Daoy (cell line): Measurements from ENCODE around the gene FMO3. TPM values are rescaled to one million over a fixed set of nuclear protein-coding genes. Genes with fewer than 3 reads are reported as not detected.

ENCODE experiments used
- DNase-seq: peaks from one replicate; pipeline ENCODE4 v3.0.0-alpha.2; 2015; ENCODE audit warnings: low read depth
- total RNA-seq: library from RNA; depleted of rRNA; stranded (reverse); fragments of >200 nt; shearing (Covaris generic); gene quantifications from 2 replicates; pipeline ENCODE4 v1.2.3, GENCODE V29; 2014

The FMO3 gene
- total RNA-seq, 1 experiment from 2014 or later, result 2.7 TPM

- DNase-seq, result no peak
Observed at GRCh38 chr1:171116676-171117075, 26.0 kb downstream of the FMO3 start.

DNA sequence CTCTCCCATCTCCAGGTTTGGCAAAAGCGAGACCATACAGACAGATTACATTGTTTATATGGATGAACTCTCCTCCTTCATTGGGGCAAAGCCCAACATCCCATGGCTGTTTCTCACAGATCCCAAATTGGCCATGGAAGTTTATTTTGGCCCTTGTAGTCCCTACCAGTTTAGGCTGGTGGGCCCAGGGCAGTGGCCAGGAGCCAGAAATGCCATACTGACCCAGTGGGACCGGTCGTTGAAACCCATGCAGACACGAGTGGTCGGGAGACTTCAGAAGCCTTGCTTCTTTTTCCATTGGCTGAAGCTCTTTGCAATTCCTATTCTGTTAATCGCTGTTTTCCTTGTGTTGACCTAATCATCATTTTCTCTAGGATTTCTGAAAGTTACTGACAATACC is 26.4 kb downstream of the FMO3 start:
- DNase-seq, result no peak

- DNase-seq, result no peak
Observed at GRCh38 chr1:171119648-171120047, 28.9 kb downstream of the FMO3 start.

DNA sequence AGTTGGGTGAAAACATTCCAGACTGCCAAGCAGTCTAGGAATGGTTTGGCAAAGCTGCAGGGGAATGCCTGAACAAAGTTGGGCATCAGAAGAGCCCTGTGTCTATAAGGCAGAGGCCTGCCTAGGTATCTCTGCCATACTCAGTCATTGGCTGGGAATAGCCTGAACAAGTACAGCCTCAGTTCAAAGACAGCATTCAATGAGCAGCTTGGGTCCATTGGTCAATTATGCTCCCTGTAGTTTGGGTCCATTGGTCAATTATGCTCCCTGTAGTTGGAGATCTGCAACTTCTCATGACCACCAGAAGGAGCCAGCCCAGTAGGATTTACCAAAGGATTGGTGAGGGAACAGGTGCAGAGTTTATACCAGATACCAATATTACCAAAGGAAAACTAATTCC is 31.6 kb downstream of the FMO3 start:
- DNase-seq, result no peak

DNA sequence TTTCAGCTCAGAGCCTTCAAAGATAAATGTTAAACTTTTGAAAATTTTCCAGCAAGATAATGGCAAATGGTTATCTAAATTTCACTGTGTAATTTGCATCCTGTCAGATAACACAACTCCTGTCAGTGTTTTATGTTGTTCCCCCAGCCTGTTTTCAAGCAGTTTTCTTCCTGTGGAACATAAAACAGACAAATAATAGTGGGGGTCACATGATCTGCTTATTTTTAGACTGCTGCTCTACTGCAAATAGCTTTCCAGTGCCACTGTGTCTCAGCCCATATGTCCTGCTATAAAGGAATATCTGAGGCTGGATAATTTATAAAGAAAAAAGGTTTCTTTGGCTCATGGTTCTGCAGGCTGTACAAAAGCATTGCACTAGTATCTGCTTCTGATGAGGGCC is 32.2 kb downstream of the FMO3 start:
- DNase-seq, result no peak

GRCh38 chr1:171126504-171126903 is 35.8 kb downstream of the FMO3 start:
- no peak for DNase-seq

DNA sequence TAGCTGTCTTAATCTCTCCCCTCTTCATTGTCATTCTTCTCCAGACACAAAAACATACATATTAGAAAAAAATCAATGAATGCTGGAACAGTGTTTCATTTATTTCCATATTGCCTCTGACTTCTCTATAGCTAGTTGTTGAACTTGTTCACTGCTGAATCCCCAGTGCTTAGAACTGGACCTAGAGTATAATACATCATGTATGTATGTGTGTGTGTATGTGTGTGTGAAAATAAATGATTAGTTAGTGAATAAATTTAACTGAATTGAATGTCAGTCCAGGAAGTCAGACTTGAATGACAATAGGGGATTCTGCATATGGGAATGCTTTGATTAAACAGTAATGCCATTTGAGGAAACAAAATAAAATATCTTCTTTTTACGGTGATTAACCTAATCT is 36.4 kb downstream of the FMO3 start:
- DNase-seq, result no peak

GRCh38 chr1:171127501-171127900 is 36.8 kb downstream of the FMO3 start:
- no peak for DNase-seq

DNA sequence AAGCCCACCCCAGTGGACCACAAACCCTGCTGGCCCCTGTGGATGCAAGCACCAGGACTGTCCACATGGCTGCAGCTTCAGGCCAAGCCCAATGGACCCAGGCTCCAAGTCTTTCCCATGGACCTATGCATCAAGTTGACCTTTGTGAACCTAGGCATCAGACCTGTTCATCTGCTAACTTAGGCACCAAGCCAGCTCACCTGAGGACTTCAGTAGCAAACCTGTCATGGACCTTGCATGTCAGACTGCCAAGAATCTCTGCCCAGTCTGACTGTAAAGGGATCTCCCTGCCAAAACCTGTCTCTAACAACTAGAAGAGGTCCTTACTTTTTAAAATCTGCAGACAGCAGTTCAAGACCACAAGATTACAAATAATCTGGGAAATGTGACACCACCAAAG is 37.8 kb downstream of the FMO3 start:
- DNase-seq, result no peak

- no peak for DNase-seq
Observed at GRCh38 chr1:171134204-171134923, 43.7 kb downstream of the FMO3 start.

DNA sequence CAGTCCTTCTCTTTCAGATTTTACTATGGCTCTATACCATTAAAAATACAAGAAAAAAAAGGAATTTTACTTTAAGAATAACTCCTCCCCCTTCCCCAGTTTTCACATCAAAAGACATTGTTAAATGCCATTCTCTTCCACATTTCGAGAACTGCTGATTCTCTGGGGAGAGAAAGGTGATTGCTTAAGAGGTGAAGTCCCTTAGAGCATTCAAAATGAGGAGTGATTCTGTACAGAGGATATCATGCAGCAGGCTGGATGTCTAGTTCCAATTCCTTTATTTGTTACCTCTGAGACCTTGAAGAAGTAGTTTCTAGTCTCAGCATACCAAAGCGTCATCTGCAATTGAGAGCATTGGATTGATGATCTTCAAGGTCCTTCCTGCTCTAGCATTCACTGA is 46.9 kb downstream of the FMO3 start:
- DNase-seq, result no peak

DNA sequence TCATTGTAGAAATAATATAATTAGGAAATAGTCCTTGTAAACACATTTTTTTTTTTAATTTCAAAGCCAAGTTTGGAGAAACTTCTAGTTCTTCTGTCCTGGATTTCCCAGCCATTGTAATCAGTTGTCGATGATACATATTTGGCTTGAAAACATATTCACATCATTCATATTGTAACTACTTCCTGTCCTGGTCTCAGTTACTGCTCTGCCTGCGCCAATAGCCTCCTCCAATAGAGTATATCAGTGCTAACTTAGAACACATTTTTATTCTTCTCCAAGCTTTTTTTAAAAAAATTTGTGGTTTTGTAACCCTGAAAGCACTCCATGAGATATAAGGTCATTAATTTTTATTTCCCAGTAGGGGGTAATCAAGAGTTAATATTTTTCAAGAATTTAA is 48.3 kb downstream of the FMO3 start:
- no peak for DNase-seq

- DNase-seq, result no peak
Observed at GRCh38 chr1:171139890-171140289, 49.2 kb downstream of the FMO3 start.

DNA sequence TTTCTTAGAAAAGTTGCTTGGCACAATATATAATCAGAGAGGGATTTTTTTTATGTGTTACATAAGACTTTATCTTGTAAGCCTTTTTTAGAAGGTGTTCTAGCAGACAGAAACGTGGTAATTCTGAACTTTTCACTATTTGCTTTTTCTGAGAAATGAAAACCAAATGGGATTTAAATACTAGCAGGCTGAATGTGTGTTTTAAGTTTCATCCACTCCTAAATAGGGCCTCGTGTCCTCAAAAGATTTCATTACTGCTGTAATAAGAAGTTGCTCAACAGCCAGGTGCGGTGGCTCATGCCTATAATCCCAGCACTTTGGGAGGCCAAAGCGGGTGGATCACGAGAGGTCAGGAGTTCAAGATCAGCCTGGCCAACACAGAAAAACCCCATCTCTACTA is 49.7 kb downstream of the FMO3 start:
- no peak for DNase-seq

DNA sequence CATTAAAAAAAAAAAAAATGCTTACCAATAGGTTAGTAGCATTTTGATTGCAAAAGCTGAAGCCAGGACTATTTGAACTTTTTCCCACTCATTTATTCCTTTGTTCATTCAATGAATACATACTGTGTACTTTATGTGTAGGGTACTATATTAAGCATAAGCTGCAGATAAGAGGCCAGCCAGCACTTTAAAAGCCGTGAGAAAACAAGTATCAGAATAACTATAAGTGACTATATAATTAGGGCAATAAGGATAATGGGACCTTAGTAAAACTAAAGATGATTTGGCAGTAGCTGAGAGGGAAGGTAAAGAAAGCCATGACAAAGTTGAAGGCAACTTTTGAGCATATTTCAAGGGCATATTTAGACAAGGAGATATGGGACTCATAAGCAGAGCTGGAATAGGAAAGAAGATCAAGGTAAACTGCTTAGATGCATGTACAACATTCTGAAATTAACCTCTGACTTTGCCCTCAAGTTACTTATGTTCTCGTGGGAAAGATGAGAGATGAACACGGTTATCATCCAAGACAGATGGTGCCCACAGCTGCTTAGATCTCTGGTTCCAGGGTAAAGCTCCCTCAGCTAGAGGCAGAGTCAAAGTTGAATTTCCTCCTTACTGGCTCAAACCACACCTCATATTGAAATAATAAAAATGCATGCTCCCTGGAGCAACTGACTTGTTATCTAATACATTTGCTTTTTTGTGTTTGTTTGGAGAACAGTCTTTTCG is 50.4 kb downstream of the FMO3 start:
- DNase-seq, result no peak

DNA sequence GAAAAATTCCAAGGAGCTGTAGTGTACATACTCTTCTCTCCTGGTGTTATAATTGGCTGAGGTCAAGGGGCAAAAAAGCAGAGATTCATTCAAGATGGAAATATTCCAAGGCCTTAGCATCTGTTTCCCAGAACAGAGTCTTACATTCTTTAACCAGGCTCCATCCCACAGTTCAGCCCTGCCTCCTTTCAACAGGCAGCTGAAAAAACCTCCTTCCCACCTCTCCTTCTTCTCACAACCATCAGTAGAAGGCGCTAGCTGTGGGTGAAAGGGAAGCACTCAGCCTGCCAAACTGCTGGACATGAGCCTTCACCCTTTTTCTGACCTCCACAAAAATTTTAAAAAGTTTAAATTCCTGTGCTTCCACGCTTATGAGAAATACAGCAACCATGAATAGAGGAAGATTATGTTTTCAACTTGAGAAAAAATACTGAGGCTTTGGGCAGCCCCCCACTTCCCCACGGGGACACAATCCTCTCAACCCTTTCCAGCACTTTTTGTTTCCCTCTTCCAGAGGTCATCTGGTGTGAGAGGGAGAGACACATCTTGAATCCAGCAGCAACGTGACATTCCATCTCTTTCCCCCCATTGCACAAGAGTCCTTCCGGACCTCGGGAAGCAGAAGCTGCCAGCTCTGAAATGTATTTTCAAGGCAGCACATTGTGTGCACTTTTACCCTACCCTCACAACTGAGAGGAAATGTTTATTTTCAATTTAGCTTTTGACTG is 51.1 kb downstream of the FMO3 start:
- no peak for DNase-seq

DNA sequence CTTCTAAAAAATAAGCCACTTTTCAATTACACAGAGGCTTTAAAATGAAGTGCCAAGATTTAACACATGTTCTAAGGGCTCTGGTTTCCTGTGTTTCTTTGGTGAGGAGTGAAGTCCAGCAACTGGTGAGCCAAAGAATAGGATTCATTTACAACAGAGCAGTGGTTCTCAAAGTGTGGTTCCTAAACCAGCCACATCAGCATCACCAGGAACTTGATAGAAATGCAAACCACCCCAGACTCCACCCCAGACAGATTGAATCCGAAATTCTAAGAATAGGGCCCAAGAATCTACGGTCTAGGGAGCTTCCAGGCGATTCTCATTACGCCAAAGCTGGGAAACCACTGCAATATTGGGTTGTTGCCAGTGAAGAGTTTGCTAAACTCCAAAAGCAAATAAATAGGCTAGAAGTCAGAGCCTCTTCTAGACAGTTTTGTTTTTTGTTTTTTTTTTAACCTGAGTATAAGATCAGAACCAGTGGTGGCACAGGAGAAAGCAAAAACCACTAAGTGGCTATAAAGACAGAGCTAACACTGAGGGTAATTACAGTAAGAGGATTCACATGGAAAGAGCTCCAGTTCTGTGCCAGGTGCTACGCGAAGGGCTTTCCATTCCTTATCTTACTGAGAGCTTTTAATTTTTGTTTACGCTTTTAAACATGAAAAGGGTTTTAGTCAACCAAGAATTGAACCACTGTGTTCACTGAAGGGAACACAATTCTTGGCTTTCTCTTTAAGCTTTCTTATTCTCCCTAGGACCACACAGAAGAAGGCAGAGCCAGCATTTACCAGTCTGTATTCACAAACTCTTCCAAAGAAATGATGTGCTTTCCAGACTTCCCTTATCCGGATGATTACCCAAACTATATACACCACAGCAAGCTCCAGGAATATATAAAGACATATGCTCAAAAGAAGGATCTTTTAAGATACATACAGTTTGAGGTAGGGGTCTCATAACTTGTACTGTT is 52.0 kb downstream of the FMO3 start:
- peak; percentile 2 for DNase-seq

- no peak for DNase-seq
Observed at GRCh38 chr1:171150156-171150555, 59.5 kb downstream of the FMO3 start.

DNA sequence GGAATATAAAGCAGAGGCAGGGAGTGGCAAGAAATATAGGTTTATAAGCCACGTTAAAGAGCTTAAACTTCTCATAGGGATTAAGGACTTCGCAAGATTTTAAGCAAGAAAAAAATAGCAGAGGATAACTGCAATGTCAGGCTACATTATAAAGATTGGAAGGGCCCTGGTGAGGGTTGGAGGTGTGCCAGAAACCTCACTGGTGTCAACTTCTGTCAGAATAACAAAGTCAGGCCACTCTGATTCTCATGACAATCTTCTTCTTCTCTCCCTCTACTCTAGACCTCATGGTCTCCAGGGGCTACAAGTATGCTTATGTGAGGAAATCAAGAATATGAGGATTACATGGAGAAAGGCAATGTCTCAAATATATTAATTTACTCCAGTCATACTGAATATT is 61.8 kb downstream of the FMO3 start:
- no peak for DNase-seq

GRCh38 chr1:171155484-171155883 is 64.8 kb downstream of the FMO3 start:
- no peak for DNase-seq

DNA sequence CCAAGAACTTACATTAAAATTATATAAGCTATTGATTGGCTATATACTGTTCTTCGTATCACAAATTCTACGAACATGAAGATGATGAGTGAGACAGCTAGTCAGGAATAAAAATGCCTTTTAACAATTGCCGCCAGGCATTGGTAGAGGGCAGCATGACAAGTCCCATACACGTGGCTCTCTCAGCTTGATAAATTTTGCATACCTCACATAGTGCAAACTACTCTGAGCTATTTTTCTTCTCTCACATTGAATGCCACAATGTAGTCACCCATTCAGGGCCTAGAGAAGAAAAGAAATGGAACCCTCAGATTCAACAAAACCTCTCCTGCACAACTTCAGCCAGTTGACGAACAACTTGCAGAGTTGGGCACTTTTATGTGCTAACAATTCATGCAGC is 67.4 kb downstream of the FMO3 start:
- DNase-seq, result no peak

DNA sequence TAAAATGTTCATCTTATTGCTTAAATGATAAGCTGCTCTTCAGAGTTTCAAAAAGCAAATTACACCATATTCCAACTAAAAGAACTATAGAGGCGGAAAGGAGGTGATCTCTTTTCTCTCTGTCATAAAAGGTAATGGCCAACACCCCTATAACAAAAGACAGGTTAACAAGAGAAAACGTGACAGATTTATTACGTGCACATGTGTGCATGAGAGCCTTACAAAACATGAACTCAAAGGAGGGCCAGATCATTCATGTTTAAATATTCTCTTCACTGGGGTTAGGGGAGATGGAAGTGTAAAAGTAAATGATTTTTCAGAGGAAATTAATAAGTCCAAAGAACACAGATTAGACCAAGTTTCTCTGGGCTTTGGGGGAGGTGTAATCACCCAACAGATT is 67.8 kb downstream of the FMO3 start:
- DNase-seq, result no peak
